Smooth muscle cell of the brain vasculature (primary cell): Measurements from ENCODE around the gene YTHDF2.
"Not testable (repeated sequence)": the region's sequence is repeated elsewhere in the genome, so short reads cannot be mapped to it uniquely, and the experiment has no call there.

ENCODE experiments used
- DNase-seq: peaks from one replicate; pipeline ENCODE4 v3.0.0-alpha.2; 2012; ENCODE audit warnings: low read depth, low spot score

The YTHDF2 gene

GRCh38 chr1:28759257-28759656, 22.5 kb downstream of the YTHDF2 start:
- DNase-seq, result no peak

- DNase-seq, result no peak
Measured at GRCh38 chr1:28761189-28761588, 24.4 kb downstream of the YTHDF2 start.

DNA sequence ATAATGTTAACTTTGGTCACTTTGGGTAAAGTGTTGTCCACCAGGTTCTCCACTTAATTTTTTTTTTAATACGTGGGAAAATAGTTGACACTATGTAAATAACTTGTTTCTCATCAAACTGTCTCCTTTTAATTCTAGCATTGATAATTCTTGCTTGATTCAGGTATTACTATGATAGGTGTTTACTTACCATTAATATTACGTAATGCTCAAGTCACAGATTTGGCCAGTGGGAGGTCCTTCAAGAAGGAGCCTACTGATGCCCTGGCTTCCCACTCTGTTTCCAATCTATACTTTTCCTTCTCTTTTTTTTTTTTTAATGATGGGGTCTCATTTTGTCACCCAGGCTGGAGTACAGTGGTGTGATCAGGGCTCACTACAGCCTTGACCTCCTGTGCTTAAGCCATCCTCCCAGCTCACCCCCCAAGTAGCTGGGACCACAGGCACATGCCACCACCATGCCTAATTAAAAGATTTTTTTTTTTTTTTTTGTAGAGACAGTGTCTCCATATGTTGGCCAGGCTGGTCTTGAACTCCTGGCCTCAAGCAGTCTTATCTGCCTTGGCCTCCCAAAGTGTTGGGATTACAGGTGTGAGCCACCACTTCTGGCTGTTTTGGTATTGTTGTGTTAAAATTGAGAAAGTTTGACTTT, 29.9 kb downstream of the YTHDF2 start:
- DNase-seq, result no peak

GRCh38 chr1:28770601-28771165, 33.9 kb downstream of the YTHDF2 start:
- DNase-seq, result no peak

DNA sequence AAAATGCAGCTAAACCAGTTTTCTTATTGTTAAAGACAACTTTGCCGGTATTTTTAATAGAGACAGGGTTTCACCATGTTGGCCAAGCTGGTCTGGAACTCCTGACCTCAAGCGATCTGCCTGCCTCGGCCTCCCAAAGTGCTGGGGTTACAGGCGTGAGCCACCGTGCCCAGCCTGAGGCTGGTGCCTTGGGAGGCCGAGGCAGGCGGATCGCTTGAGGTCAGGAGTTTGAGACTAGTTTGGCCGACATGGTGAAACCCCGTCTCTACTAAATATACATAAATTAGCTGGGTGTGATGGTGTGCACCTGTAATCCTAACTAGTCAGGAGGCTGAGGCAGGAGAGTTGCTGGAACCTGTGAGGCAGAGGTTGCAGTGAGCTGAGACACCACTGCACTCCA, 35.2 kb downstream of the YTHDF2 start:
- not testable (repeated sequence) for DNase-seq

DNA sequence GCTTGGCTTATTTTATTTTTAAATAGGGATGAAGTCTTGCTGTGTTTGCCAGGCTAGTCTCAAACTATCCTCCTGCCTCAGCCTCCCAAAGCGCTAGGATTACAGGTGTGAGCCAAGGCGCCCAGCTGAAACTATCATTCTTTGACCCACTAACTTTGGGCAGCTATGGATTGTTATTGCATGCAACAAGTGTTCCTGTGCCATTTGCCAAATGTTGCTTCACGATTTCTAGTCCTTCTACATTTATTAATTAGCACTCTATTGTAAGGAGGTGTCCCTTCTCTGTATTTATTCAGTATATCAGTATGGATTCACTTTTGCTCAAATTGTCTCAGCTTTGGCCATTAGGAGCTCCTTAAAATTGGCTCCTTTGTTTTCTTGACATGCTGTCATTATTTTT, 36.4 kb downstream of the YTHDF2 start:
- no peak for DNase-seq

GRCh38 chr1:28775121-28775942, 38.6 kb downstream of the YTHDF2 start:
- no peak for DNase-seq

DNA sequence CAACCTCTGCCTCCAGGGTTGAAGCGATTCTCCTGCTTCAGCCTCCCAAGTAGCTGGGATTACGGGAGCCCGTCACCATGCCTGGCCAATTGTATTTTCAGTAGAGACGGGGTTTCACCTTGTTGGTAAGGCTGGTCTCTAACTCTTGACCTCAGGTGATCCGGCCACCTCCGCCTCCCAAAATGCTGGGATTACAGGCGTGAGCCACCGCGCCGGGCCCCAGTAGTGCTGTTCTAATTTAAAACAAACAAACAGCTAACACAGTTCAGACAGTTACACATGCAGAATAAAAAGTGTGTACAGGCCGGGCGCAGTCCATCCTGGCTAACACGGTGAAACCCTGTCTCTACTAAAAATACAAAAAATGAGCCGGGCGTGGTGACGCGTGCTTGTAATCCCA, 39.6 kb downstream of the YTHDF2 start:
- no peak for DNase-seq

- no peak for DNase-seq
Measured at GRCh38 chr1:28778021-28778420, 41.3 kb downstream of the YTHDF2 start.

GRCh38 chr1:28779751-28780408, 43.1 kb downstream of the YTHDF2 start:
- no peak for DNase-seq

DNA sequence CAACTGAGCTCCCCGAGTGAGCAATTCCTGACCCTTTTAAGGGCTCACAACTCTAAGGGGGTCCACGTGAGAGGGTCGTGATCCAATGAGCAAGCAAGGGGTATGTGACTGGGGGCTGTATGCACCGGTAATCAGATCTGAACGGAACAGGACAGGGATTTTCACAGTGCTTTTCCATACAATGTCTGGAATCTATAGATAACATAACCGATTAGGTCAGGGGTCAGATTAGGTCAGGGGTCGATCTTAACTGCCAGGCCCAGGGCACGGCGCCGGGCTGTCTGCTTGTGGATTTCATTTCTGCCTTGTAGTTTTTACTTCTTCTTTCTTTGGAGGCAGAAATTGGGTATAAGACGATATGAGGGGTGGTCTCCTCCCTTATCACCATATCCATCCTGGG, 44.6 kb downstream of the YTHDF2 start:
- no peak for DNase-seq

- DNase-seq, result no peak
Measured at GRCh38 chr1:28782011-28782410, 45.3 kb downstream of the YTHDF2 start.

- no peak for DNase-seq
Measured at GRCh38 chr1:28783363-28783762, 46.6 kb downstream of the YTHDF2 start.

DNA sequence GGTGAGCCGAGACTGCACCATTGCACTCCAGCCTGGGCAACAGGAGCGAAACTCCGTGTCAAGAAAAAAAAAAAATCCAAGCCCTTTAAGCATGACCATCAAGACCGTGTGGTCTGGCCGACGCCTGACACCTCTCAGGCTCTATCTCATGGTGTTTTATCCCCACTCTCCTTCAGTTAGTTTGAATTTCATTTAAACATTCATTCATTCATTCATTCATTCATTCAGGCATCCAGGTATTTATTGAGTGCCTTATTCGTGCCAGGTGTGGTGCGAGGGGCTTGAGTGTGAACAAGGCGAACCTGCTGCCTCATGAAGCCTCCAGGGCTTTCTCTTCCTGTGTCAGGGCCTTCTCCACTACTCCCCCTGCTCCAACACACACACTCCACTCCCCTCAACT, 52.7 kb downstream of the YTHDF2 start:
- DNase-seq, result no peak

GRCh38 chr1:28789816-28790215, 53.1 kb downstream of the YTHDF2 start:
- DNase-seq, result no peak

- no peak for DNase-seq
Measured at GRCh38 chr1:28790377-28791035, 53.8 kb downstream of the YTHDF2 start.

- not testable (repeated sequence) for DNase-seq
Measured at GRCh38 chr1:28791929-28792328, 55.2 kb downstream of the YTHDF2 start.

DNA sequence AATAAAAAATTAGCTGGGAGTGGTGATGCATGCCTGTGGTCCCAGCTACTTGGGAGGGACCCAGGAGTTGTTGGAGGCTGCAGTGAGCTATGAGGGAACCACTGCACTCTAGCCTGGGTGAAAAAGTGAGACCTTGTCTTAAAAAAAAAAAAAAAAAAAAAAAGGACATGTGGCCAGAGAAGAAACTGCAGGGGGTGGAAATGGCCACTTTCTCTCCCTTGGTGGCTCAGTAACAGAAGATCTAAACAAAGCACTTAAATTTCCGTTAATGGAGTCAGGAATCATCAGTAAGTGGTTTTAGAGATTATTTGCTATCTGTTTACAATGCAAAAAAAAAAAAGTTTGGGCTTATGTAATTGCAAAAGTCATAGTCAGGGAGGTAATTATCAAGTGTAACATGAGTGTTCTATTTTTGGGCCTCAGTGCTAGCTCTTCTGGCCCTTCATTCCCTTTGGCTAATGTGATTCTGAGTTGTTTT, 55.9 kb downstream of the YTHDF2 start:
- DNase-seq, result no peak

DNA sequence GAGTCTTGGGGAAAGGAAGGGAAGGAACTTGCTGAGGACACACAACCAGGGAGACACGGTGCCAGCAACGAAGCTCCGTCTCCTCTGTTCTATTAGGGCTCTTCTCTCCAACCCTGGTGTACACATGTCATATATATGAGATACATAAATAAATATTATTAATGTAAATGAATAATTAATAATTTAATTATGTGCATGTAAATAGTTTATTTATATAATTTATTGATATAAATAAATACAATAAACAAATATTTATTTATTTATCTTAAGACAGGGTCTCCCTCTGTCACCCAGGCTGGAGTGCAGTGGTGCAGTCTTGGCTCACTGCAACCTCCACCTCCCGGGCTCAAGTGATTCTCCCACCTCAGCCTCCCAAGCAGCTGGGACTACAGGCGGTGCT, 57.8 kb downstream of the YTHDF2 start:
- not testable (repeated sequence) for DNase-seq

DNA sequence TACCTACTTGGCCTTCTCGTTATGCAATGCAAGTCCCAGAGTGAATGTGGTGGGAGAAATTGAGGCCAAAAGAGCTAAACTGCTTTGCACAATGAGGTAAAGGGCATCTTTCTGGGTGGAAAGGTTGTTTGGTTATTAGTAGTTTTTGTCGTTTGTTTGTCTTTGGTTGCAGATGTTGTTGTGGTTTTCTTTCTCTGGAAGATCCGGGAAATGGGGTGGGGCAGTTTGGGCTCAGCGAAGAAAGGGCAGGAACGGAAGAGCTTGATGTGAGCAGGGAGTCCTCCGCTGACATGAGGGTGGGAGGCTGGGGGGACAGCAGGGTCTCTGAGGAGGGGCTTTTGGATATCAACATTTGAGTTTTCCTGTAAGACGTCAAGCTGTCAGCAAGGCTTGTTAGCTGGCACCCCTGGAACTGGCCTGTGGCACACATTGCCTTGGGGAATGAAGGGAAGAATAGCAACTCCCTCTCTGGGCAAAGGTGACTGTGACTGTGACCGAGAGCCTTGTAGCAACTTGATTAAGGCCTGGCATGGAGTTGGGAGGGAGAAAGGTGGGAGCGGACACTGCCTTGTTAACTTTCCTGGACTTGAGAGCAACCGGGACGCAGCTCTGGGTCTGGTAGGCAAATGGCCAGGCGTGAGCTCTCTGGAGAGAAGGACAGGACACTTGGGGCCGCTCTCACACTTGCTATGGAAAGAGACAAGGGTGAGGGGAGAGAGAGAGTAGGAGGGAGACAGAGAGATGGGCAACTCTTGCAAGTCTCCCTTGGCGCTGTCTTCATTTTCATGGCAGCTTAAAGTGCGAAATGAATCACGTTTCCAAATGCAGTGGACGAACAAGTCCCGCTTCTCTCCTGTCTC, 59.8 kb downstream of the YTHDF2 start:
- DNase-seq, result no peak

- no peak for DNase-seq
Measured at GRCh38 chr1:28800324-28800723, 63.6 kb downstream of the YTHDF2 start.
